Measurements from ENCODE around the gene MRPS12. TPM values are rescaled to one million over a fixed set of nuclear protein-coding genes. Genes with fewer than 3 reads are reported as not detected.

Gene MRPS12
- total and polyA plus RNA-seq, 2 experiments from 2014 or later = 33.5 to 68.9 TPM

DNA sequence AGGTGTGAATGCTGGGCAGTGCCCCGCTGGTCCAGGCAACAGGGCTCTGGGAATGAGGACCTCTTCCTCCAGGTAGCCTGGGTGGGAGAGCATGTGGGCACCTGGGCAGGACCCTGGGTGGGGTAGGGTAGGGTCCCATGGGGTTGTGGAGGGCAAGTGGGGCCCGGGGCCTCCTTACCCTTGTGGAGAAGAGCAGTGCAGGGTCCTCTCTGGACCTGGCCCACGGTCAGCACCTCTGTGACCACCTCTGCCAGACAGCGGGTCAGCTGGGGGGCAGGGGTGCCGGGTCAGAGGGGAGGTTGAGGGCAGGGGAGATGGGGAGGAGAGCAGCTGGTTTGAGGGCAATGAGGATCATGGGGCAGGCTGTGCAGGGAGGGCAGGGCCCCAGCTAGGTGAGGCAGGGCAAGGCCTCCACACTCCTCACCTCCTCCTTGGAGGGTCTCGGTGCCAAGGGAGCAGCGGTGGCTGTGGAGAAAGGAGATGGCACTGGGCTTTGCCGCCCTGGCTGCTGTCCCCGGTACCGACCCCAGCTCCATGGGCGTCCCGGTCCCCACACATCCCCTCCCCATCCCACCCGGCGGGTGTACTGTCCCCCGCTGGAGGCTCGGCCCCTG is 19.2 kb upstream of the MRPS12 start:
- WGBS, 2 experiments (ENCODE audit: low coverage in 1 of 2, low lambda C conversion rate in 2 of 2, missing lambda C conversion rate in 2 of 2) = 61 to 80% methylated on average over 8 to 13 of the region's 16 CpGs
- no peaks in the 10 kb centered on the region for H3K79me2 ChIP-seq (ENCODE audit: insufficient read depth)
- in situ Hi-C loops (cut with MboI) = no loop called here
- no peak overlapping the region for H3K9ac ChIP-seq
- H3K9me3 ChIP-seq (ENCODE audit: low read depth) = no peaks in the 10 kb centered on the region
- DNase-seq = no peak
- no peaks in the 10 kb centered on the region for H3K27me3 ChIP-seq (replicated peaks; ENCODE audit: insufficient read depth)
- no peak overlapping the region for H3K4me3 ChIP-seq
- H2AFZ ChIP-seq = no peak overlapping the region
- no peaks in the 10 kb centered on the region for H3K36me3 ChIP-seq (ENCODE audit: low read depth)
- TF ChIP-seq EZH2 (IDR thresholded peaks at IDR 0.05; ENCODE audit: insufficient read depth, poor library complexity, severe bottlenecking) = no peak
- no peak for TF ChIP-seq EZH2phosphoT487 (IDR thresholded peaks at IDR 0.05; ENCODE audit: insufficient read depth, low read depth)
- H4K20me1 ChIP-seq (ENCODE audit: insufficient read depth) = no peaks in the 10 kb centered on the region
- no peaks in the 10 kb centered on the region for H3K9me2 ChIP-seq (ENCODE audit: insufficient read depth)
- H3K4me1 ChIP-seq (ENCODE audit: insufficient read depth) = no peaks in the 10 kb centered on the region
- H3F3A ChIP-seq (ENCODE audit: insufficient read depth) = no peaks in the 10 kb centered on the region
- no peak overlapping the region for H3K4me2 ChIP-seq (ENCODE audit: unreplicated experiment)
- H3K27ac ChIP-seq = no peak overlapping the region

DNA sequence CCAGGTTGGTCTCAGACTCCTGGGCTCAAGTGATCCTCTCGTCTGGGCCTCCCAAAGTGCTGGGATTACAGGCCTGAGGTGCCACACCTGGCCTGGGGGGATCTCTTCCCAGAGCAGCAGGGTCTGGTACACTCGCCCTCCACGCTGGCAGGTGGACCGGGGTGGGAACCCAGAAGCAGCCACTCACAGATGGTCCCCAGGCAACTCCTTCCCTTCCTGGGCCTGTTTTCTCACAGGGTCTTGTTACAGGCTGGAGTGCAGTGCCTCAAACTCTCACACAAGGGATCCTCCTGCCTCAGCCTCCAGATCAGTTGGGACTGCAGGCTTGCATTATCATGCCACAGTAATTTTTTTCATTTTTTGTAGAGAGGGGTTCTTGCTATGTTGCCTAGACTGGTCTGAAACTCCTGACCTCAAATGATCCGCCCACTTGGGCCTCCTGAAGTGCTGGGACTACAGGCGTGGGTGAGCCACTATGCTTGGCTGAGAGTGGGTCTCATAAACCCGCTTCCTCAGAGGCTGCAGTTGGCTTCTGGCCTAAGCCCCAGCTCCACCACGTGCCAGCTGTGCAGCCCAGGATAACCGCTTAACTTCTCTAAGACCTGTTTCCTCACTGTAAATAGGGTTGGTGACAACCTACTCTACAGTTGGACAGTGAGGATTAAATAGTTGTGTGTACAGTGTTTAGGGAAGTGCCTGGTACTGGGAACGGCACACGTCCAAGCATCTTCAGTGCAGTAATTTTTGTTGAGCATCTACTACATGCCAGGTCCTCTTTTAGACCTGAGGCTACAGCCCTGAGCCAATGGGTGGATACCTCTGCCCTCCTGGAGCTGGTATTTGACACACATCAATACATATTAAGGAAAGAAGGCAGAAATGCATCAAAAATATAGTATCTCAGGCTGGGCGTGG is 17.9 kb upstream of the MRPS12 start:
- no peak for TF ChIP-seq EZH2 (IDR thresholded peaks at IDR 0.05; ENCODE audit: insufficient read depth, poor library complexity, severe bottlenecking)
- no peak for TF ChIP-seq EZH2phosphoT487 (IDR thresholded peaks at IDR 0.05; ENCODE audit: insufficient read depth, low read depth)
- in situ Hi-C loops (cut with MboI) = no loop called here
- H3K4me1 ChIP-seq (ENCODE audit: insufficient read depth) = no peaks in the 10 kb centered on the region
- H3K9me2 ChIP-seq (ENCODE audit: insufficient read depth) = no peaks in the 10 kb centered on the region
- no peak overlapping the region for H3K27ac ChIP-seq
- 68 to 78% methylated on average over 12 of the region's 12 CpGs for WGBS, 2 experiments (ENCODE audit: low coverage in 1 of 2, low lambda C conversion rate in 2 of 2, missing lambda C conversion rate in 2 of 2)
- H3K9me3 ChIP-seq (ENCODE audit: low read depth) = no peaks in the 10 kb centered on the region
- H3K79me2 ChIP-seq (ENCODE audit: insufficient read depth) = no peaks in the 10 kb centered on the region
- H3K9ac ChIP-seq = no peak overlapping the region
- DNase-seq = no peak
- no peaks in the 10 kb centered on the region for H3F3A ChIP-seq (ENCODE audit: insufficient read depth)
- H2AFZ ChIP-seq = no peak overlapping the region
- H3K4me3 ChIP-seq = no peak overlapping the region
- no peaks in the 10 kb centered on the region for H3K27me3 ChIP-seq (replicated peaks; ENCODE audit: insufficient read depth)
- no peak overlapping the region for H3K4me2 ChIP-seq (ENCODE audit: unreplicated experiment)
- no peaks in the 10 kb centered on the region for H4K20me1 ChIP-seq (ENCODE audit: insufficient read depth)
- no peaks in the 10 kb centered on the region for H3K36me3 ChIP-seq (ENCODE audit: low read depth)

DNA sequence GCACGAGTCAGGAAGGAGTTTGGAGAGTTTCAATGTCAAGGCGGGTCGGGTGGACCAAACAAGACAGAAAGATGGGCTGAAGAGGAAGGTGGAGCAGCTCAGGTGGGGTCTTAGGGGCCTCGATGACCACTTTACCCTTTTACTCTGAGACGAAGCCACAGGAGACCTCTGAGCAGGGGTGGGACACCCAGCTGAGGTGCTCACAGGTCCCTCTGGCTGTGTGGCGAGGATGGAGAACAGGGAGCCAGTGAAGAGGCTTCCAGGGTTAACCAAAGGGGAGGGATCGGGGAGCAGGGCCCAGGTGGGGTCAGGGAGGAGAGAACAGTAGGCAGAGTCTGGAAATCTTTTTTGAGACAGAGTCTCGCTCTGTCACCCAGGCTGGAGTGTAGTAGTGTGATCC is 16.8 kb upstream of the MRPS12 start:
- WGBS, 2 experiments (ENCODE audit: low coverage in 1 of 2, low lambda C conversion rate in 2 of 2, missing lambda C conversion rate in 2 of 2) = 84 to 86% methylated on average over 8 of the region's 8 CpGs
- no peaks in the 10 kb centered on the region for H3K36me3 ChIP-seq (ENCODE audit: low read depth)
- no peak for TF ChIP-seq EZH2phosphoT487 (IDR thresholded peaks at IDR 0.05; ENCODE audit: insufficient read depth, low read depth)
- TF ChIP-seq EZH2 (IDR thresholded peaks at IDR 0.05; ENCODE audit: insufficient read depth, poor library complexity, severe bottlenecking) = no peak
- no peaks in the 10 kb centered on the region for H3K27me3 ChIP-seq (replicated peaks; ENCODE audit: insufficient read depth)
- no peak overlapping the region for H3K4me3 ChIP-seq
- no peak overlapping the region for H2AFZ ChIP-seq
- DNase-seq = no peak
- in situ Hi-C loops (cut with MboI) = no loop called here
- H3K4me2 ChIP-seq (ENCODE audit: unreplicated experiment) = no peak overlapping the region
- H3K4me1 ChIP-seq (ENCODE audit: insufficient read depth) = no peaks in the 10 kb centered on the region
- no peaks in the 10 kb centered on the region for H3K79me2 ChIP-seq (ENCODE audit: insufficient read depth)
- no peak overlapping the region for H3K9ac ChIP-seq
- H4K20me1 ChIP-seq (ENCODE audit: insufficient read depth) = no peaks in the 10 kb centered on the region
- no peak overlapping the region for H3K27ac ChIP-seq
- H3F3A ChIP-seq (ENCODE audit: insufficient read depth) = no peaks in the 10 kb centered on the region
- H3K9me2 ChIP-seq (ENCODE audit: insufficient read depth) = no peaks in the 10 kb centered on the region
- H3K9me3 ChIP-seq (ENCODE audit: low read depth) = no peaks in the 10 kb centered on the region

DNA sequence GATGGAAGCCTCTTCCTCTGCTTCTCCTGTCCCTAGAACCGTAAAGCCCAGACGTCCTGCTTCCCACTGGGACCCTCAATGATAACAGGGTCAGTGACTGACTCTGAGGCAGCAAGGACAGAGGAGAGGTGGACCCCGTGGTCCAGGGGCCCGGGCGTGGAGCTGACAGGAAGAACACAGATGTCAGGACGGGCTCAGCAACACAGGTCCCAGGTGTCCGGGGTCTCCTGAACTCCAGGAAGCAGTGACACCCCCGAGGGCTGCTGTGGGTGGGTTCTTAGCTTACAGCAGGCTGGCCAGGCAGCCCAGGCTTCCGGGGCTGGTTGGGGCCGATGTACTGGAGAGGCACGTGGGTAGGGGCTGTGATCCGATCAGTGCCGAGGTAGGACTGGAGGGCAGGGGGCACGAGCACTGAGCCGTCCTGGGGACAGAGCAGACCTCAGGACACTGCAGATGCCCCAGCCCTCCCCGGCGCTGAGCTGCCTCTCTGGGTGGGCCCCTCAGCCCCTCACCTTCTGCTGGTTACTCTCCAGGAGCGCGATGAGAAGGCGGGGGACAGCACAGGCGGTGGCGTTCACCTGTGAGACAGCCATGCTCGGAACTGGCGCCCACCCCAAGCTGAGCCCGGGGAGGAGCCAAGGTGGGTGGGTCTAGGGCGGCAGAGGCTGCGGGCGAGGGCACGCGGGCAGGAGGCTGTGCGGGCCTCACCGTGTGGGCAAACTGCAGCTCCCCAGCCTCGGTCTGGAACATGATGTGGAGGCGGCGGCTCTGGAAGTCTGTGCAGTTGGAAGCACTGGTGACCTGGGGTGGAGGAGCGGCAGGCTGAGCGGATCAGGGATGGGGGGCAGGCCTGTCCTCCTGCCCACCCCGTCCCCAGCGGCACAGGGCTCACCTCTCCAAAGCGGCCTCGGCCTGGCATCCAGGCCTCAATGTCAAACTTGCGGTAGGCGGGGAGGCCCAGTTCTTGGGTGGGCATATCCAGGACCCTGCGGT is 15.1 kb upstream of the MRPS12 start:
- Histone ChIP-seq H3K4me2 (ENCODE audit: unreplicated experiment) (no peak overlapping the region), H3K9me3 (ENCODE audit: low read depth) (no peaks in the 10 kb centered on the region), H3K27me3 (replicated peaks; ENCODE audit: insufficient read depth) (no peaks in the 10 kb centered on the region), H4K20me1 (ENCODE audit: insufficient read depth) (no peaks in the 10 kb centered on the region), H3K36me3 (ENCODE audit: low read depth) (no peaks in the 10 kb centered on the region), H2AFZ (no peak overlapping the region), H3K79me2 (ENCODE audit: insufficient read depth) (no peaks in the 10 kb centered on the region), H3K4me1 (ENCODE audit: insufficient read depth) (no peaks in the 10 kb centered on the region), H3K27ac (no peak overlapping the region), H3K4me3 (no peak overlapping the region), H3K9me2 (ENCODE audit: insufficient read depth) (no peaks in the 10 kb centered on the region), H3F3A (ENCODE audit: insufficient read depth) (no peaks in the 10 kb centered on the region), H3K9ac (no peak overlapping the region)
- TF ChIP-seq EZH2 (IDR thresholded peaks at IDR 0.05; ENCODE audit: insufficient read depth, poor library complexity, severe bottlenecking) (no peak), EZH2phosphoT487 (IDR thresholded peaks at IDR 0.05; ENCODE audit: insufficient read depth, low read depth) (no peak)
- DNase-seq = no peak
- 95 to 96% methylated on average over 43 to 44 of the region's 44 CpGs for WGBS, 2 experiments (ENCODE audit: low coverage in 1 of 2, low lambda C conversion rate in 2 of 2, missing lambda C conversion rate in 2 of 2)
- in situ Hi-C loops (cut with MboI) = no loop called here

Data from GM23248 (cell line).